Keratinocyte (primary cell): Measurements from ENCODE around the gene RALGPS2. TPM values are rescaled to one million over a fixed set of nuclear protein-coding genes. Genes with fewer than 3 reads are reported as not detected.

ENCODE experiments used
- DNase-seq: peaks from one replicate; pipeline ENCODE4 v3.0.0-alpha.2; 2011; ENCODE audit warnings: low read depth, missing footprints, low spot score
- FAIRE-seq: peaks from 2 replicates; lab custom pipeline; 2011; peaks lifted over from hg19 to GRCh38; lab: Jason Lieb, UNC
- H2AFZ ChIP-seq: 2 replicates; pipeline ENCODE4 v1.6.0; 2012; ENCODE audit warnings: low read length, control low read depth, inconsistent platforms; ENCODE audit not compliant: control insufficient read depth
- H3K27ac ChIP-seq: 2 replicates; pipeline ENCODE4 v1.5.1; 2011; ENCODE audit warnings: low read length; ENCODE audit not compliant: control insufficient read depth, insufficient read depth
- H3K27me3 ChIP-seq: 3 replicates; pipeline ENCODE4 v1.6.0; 2011; ENCODE audit warnings: low read length; ENCODE audit not compliant: control insufficient read depth, insufficient read depth; ENCODE audit errors: extremely low read depth
- H3K36me3 ChIP-seq, 2 experiments: 2 replicates in 1 of 2; 3 replicates in 1 of 2; pipeline ENCODE4 v1.5.1; 2011; ENCODE audit warnings: low read length in 2 of 2, mild to moderate bottlenecking in 1 of 2; ENCODE audit not compliant: control insufficient read depth in 2 of 2, insufficient read depth in 2 of 2; ENCODE audit errors: extremely low read depth in 1 of 2
- H3K4me1 ChIP-seq: 3 replicates; pipeline ENCODE4 v1.5.1; 2011; ENCODE audit warnings: low read length; ENCODE audit not compliant: control insufficient read depth, insufficient read depth; ENCODE audit errors: extremely low read depth
- H3K4me2 ChIP-seq: 3 replicates; pipeline ENCODE4 v1.6.0; 2011; ENCODE audit warnings: low read depth, low read length; ENCODE audit not compliant: control insufficient read depth, insufficient read depth; ENCODE audit errors: extremely low read depth
- H3K4me3 ChIP-seq, 3 experiments: fragments of 200-600 bp in 1 of 3; sonication (generic) in 1 of 3; 2 replicates in 2 of 3; 3 replicates in 1 of 3; pipeline ENCODE4 v1.5.1; 2011 to 2016; ENCODE audit warnings: low read length in 3 of 3, mild to moderate bottlenecking in 3 of 3, control low read depth in 2 of 3, inconsistent platforms in 1 of 3, low read depth in 1 of 3, mixed read lengths in 1 of 3, mixed run types in 1 of 3, moderate library complexity in 1 of 3; ENCODE audit not compliant: control insufficient read depth in 2 of 3, insufficient read depth in 2 of 3; ENCODE audit errors: extremely low read depth in 1 of 3
- H3K79me2 ChIP-seq: 2 replicates; pipeline ENCODE4 v1.6.0; 2012; ENCODE audit warnings: low read length; ENCODE audit not compliant: control insufficient read depth, insufficient read depth
- H3K9ac ChIP-seq: 3 replicates; pipeline ENCODE4 v1.6.0; 2011; ENCODE audit warnings: low read length; ENCODE audit not compliant: control insufficient read depth, insufficient read depth; ENCODE audit errors: extremely low read depth
- H3K9me1 ChIP-seq: 3 replicates; pipeline ENCODE4 v1.6.0; 2011; ENCODE audit warnings: low read length; ENCODE audit not compliant: control insufficient read depth, insufficient read depth; ENCODE audit errors: extremely low read depth
- H3K9me3 ChIP-seq: 2 replicates; pipeline ENCODE4 v1.5.1; 2012; ENCODE audit warnings: low read depth, low read length; ENCODE audit not compliant: control insufficient read depth
- H4K20me1 ChIP-seq: 3 replicates; pipeline ENCODE4 v1.6.0; 2011; ENCODE audit warnings: low read length; ENCODE audit not compliant: control insufficient read depth, insufficient read depth; ENCODE audit errors: extremely low read depth
- EZH2 ChIP-seq: IDR thresholded peaks from one replicate; pipeline ENCODE4 v1.6.1; 2012; ENCODE audit warnings: inconsistent platforms, mild to moderate bottlenecking, low read length, moderate library complexity
- dilution Hi-C: fragments of 300-500 bp; cut with MboI; formaldehyde crosslinking; loops from one replicate; pipeline ENCODE4 v1.7.0; 2020; ENCODE audit warnings: low sequenced_read_pairs; ENCODE audit not compliant: extremely low pct_ligation_motif_present
- polyA plus RNA-seq, 5 experiments: library from polyadenylated mRNA; depleted of rRNA in 3 of 5; stranded (reverse) in 3 of 5; stranded (forward) in 1 of 5; unstranded in 1 of 5; fragments of >200 nt; gene quantifications; 1 replicate in 1 of 5; 2 replicates in 3 of 5; 3 replicates in 1 of 5; pipeline versions ENCODE4 v1.2.1 to v1.2.3, GENCODE V29; 2011 to 2012; ENCODE audit warnings: missing spikeins in 2 of 5, low read depth in 1 of 5, low replicate concordance in 1 of 5
- TF ChIP-seq, protein P1 (sequence below), 3 experiments: IDR thresholded peaks in 1 of 3; conservative IDR thresholded peaks in 1 of 3; optimal IDR thresholded peaks in 1 of 3; 2 replicates in 2 of 3; 3 replicates in 1 of 3; pipeline versions ENCODE3 to v1.5.1; 2011; ENCODE audit warnings: low read length in 3 of 3, mild to moderate bottlenecking in 3 of 3, moderate library complexity in 2 of 3, control low read depth in 1 of 3, inconsistent platforms in 1 of 3; ENCODE audit not compliant: insufficient read depth in 2 of 3; ENCODE audit errors: extremely low read depth in 1 of 3

RALGPS2 gene
- polyA plus RNA-seq, 1 donor (not counting 4 experiments of a cell fraction or from before 2014, with no cell fraction given) = 14.8 TPM

DNA sequence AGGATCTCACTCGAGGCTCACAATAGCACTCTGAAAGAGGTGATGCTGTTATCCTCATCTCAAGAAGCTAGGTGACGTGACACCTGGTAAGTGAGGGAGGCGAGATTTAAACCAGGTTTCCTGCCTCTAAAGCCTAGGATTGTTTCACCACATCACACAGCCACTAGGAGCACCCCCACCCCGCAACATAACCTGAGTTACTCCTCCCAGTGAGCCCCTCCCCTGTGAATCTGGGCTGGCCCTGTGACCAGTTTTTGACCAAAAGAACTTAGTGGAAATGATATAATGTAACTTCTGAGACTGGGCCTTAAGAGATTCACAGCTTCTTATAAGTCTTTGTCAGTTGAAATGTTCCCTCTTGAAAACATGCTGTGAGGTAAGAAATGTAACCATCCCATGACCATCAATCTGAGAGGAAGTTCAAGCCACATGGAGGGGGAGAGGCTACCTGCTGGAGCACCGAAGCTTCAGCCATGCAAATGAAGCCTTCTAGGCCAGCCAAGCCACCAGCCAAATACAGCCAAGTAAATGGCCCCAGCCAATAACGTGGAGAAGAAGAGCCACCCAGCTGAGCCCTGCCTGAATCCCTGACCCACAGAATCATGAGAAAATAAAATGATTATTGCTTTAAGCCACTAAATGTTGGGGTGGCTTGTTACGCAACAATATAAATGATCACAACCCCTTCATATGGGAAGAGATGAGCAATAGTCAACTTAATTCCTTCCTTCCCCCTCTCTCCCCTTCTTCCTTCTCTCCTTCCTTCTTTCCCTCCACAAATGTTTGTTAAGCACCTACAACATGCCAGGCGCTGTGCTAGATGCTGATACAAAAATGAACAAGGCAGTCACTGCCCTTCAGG lies 239.7 kb downstream of the RALGPS2 start:
- Histone ChIP-seq H3K9me3 (no peaks in the 10 kb centered on the region), H3K4me3 (no peak overlapping the region), H2AFZ (no peak overlapping the region), H3K27ac (no peak overlapping the region), H3K4me1 (no peaks in the 10 kb centered on the region), H3K79me2 (no peaks in the 10 kb centered on the region), H3K9ac (no peak overlapping the region), H3K36me3 (no peaks in the 10 kb centered on the region), H3K9me1 (no peaks in the 10 kb centered on the region), H3K4me2 (no peak overlapping the region), H3K27me3 (no peaks in the 10 kb centered on the region), H4K20me1 (no peaks in the 10 kb centered on the region)
- no peak for TF ChIP-seq EZH2
- TF ChIP-seq, protein P1, sequence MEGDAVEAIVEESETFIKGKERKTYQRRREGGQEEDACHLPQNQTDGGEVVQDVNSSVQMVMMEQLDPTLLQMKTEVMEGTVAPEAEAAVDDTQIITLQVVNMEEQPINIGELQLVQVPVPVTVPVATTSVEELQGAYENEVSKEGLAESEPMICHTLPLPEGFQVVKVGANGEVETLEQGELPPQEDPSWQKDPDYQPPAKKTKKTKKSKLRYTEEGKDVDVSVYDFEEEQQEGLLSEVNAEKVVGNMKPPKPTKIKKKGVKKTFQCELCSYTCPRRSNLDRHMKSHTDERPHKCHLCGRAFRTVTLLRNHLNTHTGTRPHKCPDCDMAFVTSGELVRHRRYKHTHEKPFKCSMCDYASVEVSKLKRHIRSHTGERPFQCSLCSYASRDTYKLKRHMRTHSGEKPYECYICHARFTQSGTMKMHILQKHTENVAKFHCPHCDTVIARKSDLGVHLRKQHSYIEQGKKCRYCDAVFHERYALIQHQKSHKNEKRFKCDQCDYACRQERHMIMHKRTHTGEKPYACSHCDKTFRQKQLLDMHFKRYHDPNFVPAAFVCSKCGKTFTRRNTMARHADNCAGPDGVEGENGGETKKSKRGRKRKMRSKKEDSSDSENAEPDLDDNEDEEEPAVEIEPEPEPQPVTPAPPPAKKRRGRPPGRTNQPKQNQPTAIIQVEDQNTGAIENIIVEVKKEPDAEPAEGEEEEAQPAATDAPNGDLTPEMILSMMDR (optimal IDR thresholded peaks at IDR 0.05 in 1 of 3, IDR thresholded peaks at IDR 0.05 in 1 of 3, conservative IDR thresholded peaks at IDR 0.05 in 1 of 3; ENCODE audit: extremely low read depth in 1 of 3, insufficient read depth in 2 of 3, low read length in 3 of 3) = no peak
- FAIRE-seq = no peak
- no peak for DNase-seq
- dilution Hi-C loops = no loop called here

DNA sequence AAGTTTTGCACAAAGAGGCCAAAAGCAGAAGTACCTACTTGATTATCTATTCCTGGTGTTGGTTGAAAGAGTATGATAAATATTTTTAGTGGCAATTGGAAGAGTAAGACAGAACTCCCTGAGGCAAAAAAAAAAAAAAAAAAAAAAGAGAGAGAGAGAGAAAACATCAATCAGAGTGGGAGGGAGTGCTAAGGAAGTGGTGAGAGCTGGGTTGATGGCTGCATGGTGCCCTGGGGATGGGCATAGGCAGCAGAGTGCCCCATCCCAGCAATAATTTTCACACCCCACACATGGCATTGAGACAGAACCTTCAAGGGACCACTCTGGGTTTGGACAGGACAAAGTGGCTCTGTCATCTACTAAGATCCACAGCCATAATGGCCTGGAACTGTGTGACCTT lies 241.3 kb downstream of the RALGPS2 start:
- Histone ChIP-seq H3K9ac (no peak overlapping the region), H2AFZ (no peak overlapping the region), H3K9me3 (no peaks in the 10 kb centered on the region), H3K36me3 (no peaks in the 10 kb centered on the region), H3K79me2 (no peaks in the 10 kb centered on the region), H3K27me3 (no peaks in the 10 kb centered on the region), H4K20me1 (no peaks in the 10 kb centered on the region), H3K4me1 (no peaks in the 10 kb centered on the region), H3K4me2 (no peak overlapping the region), H3K9me1 (no peaks in the 10 kb centered on the region), H3K27ac (no peak overlapping the region), H3K4me3 (no peak overlapping the region)
- FAIRE-seq (no peak), DNase-seq (no peak)
- dilution Hi-C loops = no loop called here
- TF ChIP-seq, protein P1 (optimal IDR thresholded peaks at IDR 0.05 in 1 of 3, IDR thresholded peaks at IDR 0.05 in 1 of 3, conservative IDR thresholded peaks at IDR 0.05 in 1 of 3; ENCODE audit: extremely low read depth in 1 of 3, insufficient read depth in 2 of 3, low read length in 3 of 3) = no peak
- TF ChIP-seq EZH2 = no peak
